ENCODE data around the gene MAPK1.

DNA sequence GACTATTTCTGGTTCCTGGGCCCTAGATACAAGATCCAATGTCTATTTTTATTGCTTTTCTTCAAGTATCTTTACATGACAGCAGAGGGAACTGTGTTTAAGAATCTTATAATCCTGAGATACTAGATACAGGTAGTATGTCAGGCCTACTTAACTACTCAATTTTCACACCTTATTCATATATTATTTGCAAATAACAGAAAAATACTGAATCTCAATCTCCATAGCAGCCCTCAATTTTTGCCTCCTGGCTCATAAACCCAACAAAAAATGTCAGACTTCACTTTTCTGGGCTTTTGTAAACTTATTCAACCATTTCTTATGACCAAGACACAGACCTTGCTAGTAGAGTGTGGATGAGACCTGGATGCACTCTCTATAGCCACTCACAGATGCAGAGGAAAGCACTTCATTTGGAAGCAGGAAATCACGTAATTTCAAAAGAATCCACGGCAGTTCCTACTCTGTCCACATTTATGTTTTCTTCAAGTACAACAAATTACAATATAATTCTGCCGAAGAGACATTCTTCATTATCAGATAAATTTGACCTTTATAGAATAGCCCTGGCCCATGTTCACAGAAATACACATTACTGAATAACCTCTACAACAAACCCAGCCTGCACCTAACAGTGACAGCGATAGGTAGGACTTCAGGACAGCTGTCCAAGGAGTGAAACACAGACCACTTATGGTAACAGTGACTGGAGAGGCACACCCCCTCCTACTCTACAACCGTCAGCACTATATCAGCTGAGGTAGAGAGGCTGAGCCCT is 69.8 kb downstream of the MAPK1 start:
- TF ChIP-seq POLR2AphosphoS5 (IDR thresholded peaks at IDR 0.05; ENCODE audit: low read depth, low read length) (no peak), POLR2A (IDR thresholded peaks at IDR 0.05; ENCODE audit: low read depth, low read length) (no peak)

All from GM12892 (cell line).